ENCODE data around the gene MICALL2. TPM values are rescaled to one million over a fixed set of nuclear protein-coding genes. Genes with fewer than 3 reads are reported as not detected.

The MICALL2 gene
- total RNA-seq, 1 donor from 2014 or later, result 14.7 TPM

DNA sequence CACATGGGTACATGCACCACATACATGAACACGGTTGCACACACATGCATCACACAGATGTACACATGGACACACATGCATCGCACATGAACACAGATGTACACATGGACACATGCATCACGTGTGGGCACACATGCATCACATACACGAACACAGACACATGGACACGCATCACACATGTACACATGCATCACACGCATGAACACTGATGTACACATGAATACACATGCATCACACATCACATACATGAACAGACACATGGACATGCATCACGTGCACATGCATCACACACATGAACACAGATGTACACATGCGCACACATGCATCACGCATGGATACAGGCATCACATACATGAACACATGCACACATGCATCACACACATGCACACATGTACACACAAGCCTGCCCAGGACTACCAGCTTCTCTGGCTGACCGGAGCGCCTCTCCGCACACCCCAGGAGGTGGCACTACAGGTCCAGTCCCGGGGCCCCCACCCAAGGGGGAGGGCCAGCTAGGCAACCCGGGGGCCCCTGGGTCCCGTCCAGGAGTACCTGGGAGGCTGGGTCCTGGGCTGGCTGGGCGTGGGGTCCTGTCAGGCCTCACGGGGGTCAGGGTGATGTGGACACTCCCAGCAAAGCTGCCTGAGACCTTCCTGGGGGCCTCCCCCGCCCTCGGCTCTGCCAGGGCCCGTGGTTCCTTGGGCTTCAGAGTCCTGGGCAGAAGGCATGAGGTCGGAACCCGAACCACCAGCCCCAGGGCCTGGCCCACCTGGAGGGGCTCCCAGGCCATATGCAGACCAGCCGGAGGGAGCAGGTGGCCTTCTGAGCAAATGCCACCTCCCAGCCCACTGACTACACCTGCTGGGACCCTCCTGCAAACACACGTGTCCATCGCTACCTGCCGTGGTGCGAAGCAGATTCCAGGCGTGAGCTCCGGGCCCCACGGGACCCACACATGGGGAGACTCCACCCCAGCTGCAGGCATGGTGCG, 19.6 kb downstream of the MICALL2 start:
- no peak overlapping the region for H3K4me3 ChIP-seq (ENCODE audit: low read depth, low read length)
- no peak for DNase-seq (ENCODE audit: low read depth)
- TF ChIP-seq, protein P1, sequence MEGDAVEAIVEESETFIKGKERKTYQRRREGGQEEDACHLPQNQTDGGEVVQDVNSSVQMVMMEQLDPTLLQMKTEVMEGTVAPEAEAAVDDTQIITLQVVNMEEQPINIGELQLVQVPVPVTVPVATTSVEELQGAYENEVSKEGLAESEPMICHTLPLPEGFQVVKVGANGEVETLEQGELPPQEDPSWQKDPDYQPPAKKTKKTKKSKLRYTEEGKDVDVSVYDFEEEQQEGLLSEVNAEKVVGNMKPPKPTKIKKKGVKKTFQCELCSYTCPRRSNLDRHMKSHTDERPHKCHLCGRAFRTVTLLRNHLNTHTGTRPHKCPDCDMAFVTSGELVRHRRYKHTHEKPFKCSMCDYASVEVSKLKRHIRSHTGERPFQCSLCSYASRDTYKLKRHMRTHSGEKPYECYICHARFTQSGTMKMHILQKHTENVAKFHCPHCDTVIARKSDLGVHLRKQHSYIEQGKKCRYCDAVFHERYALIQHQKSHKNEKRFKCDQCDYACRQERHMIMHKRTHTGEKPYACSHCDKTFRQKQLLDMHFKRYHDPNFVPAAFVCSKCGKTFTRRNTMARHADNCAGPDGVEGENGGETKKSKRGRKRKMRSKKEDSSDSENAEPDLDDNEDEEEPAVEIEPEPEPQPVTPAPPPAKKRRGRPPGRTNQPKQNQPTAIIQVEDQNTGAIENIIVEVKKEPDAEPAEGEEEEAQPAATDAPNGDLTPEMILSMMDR (IDR thresholded peaks at IDR 0.05; ENCODE audit: insufficient read depth, low read length, poor library complexity, severe bottlenecking), result no peak
- H3K36me3 ChIP-seq (ENCODE audit: control insufficient read depth, insufficient read depth, low read length), result no peaks in the 10 kb centered on the region
- no peaks in the 10 kb centered on the region for H3K27me3 ChIP-seq (ENCODE audit: control insufficient read depth, insufficient read depth, low read length)

- Histone ChIP-seq H3K36me3 (ENCODE audit: control insufficient read depth, insufficient read depth, low read length) (no peaks in the 10 kb centered on the region), H3K27me3 (ENCODE audit: control insufficient read depth, insufficient read depth, low read length) (no peaks in the 10 kb centered on the region), H3K4me3 (ENCODE audit: low read depth, low read length) (no peak overlapping the region)
- TF ChIP-seq, protein P1 (IDR thresholded peaks at IDR 0.05; ENCODE audit: insufficient read depth, low read length, poor library complexity, severe bottlenecking), result no peak
- no peak for DNase-seq (ENCODE audit: low read depth)
Observed at GRCh38 chr7:1438821-1439220, 20.4 kb downstream of the MICALL2 start.

DNA sequence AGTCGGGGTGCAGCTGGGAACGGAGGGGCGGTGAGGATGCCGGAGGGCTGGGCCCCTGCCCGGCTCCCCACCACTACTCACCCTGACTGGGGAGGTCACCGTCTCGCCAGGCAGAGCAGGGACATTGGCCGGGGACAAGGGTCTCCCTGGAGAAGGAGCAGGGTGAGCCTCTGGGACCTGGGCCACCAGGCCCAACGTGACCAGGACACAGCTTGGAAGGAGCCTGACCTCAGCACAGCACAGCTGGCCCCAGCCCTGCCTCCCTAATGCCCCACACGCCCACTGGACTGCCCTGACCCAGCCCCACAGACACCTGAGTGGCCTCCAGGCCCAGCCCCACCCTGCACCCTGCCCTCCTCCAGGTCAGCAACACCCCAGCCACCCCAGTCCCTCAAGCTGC, 21.1 kb downstream of the MICALL2 start:
- Histone ChIP-seq H3K27me3 (ENCODE audit: control insufficient read depth, insufficient read depth, low read length) (no peaks in the 10 kb centered on the region), H3K36me3 (ENCODE audit: control insufficient read depth, insufficient read depth, low read length) (no peaks in the 10 kb centered on the region), H3K4me3 (ENCODE audit: low read depth, low read length) (no peak overlapping the region)
- no peak for DNase-seq (ENCODE audit: low read depth)
- TF ChIP-seq, protein P1 (IDR thresholded peaks at IDR 0.05; ENCODE audit: insufficient read depth, low read length, poor library complexity, severe bottlenecking), result no peak

DNA sequence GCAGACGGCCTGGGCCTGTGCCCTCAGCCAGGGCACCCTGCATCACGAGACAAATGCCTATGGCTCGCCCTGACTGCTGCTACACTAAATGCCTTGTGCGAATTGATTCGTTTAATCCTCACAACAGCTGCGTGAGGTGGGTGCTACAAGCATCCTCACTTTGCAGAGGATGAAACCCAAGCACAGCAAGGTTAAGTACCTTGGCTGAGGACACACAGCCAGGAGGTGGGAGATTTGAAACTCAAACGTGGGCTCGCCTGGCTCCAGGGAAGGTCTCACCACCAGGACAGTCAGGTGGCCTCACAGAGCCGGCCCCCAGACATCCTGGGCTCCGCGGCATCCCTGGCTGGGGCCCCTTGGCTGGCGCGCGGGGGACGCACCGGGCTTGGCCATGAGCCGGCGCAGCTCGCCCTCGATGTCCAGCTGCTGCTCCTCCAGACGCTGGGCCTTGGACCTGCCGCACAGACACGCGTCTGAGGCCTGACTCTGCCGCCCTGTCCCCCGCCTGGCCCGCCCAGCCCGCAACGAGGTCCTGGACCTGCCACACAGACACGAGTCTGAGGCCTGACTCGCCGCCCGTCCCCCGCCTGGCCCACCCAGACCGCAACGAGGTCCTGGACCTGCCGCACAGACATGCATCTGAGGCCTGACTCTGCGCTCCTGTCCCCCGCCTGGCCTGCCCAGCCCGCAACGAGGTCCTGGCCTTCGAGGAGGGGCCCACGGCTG, 22.0 kb downstream of the MICALL2 start:
- TF ChIP-seq, protein P1 (IDR thresholded peaks at IDR 0.05; ENCODE audit: insufficient read depth, low read length, poor library complexity, severe bottlenecking), result no peak
- no peak for DNase-seq (ENCODE audit: low read depth)
- Histone ChIP-seq H3K36me3 (ENCODE audit: control insufficient read depth, insufficient read depth, low read length) (no peaks in the 10 kb centered on the region), H3K27me3 (ENCODE audit: control insufficient read depth, insufficient read depth, low read length) (no peaks in the 10 kb centered on the region), H3K4me3 (ENCODE audit: low read depth, low read length) (no peak overlapping the region)

GRCh38 chr7:1436608-1437007, 22.7 kb downstream of the MICALL2 start:
- TF ChIP-seq, protein P1 (IDR thresholded peaks at IDR 0.05; ENCODE audit: insufficient read depth, low read length, poor library complexity, severe bottlenecking), result no peak
- peaks cover 4% of the 10 kb centered on the region for H3K27me3 ChIP-seq (ENCODE audit: control insufficient read depth, insufficient read depth, low read length)
- H3K36me3 ChIP-seq (ENCODE audit: control insufficient read depth, insufficient read depth, low read length), result no peaks in the 10 kb centered on the region
- no peak for DNase-seq (ENCODE audit: low read depth)
- no peak overlapping the region for H3K4me3 ChIP-seq (ENCODE audit: low read depth, low read length)

Measured in kidney epithelial cell (primary cell).